Measurements from ENCODE around the gene ELMO1. TPM values are rescaled to one million over a fixed set of nuclear protein-coding genes. Genes with fewer than 3 reads are reported as not detected.

The ELMO1 gene
- total and polyA plus RNA-seq, 2 experiments from 2014 or later: 6.5 to 24.9 TPM

DNA sequence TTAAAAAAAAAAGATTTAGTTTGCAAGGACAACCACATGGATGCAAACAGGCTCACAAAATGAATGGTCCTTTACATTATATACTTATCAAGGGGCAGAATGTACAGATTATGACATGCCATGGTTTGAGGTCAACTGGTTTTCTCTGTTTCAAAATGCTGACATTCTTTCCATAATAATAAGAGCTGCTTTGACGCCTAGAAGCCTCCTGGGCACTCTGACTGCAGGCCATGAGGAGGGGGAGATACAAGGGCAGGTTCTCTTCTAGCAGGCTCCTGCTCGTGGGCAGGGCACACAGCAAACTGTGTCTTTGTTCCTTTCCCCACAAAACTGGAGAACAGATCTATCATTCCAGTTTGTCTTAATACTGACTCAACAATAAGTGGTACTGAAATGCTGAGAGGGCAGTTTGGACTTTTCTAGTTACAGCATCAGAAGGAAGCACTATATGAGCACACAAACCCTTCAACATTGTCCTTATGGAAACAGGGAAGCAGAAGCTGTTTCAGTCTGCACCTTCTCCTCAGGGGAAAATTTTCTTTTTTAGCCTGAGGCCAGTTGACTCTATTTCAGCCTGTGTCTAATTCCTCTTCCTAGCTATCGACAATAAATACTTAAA is 409.4 kb downstream of the ELMO1 start:
- H3K27me3 Mint-ChIP-seq (ENCODE audit: insufficient read depth, low read depth, poor library complexity): no peaks in the 10 kb centered on the region
- peaks cover 3% of the 10 kb centered on the region; the same call in 2 of the 3 replicates for H3K36me3 Mint-ChIP-seq (ENCODE audit: low read depth)
- TF ChIP-seq EZH2 (IDR thresholded peaks at IDR 0.05; ENCODE audit: low read depth, unreplicated experiment) (no peak), JUNB (IDR thresholded peaks at IDR 0.05; ENCODE audit: unreplicated experiment) (no peak), NANOG (IDR thresholded peaks at IDR 0.05; ENCODE audit: borderline replicate concordance) (no peak), ZNF114 (CRISPR knock-in tag; IDR thresholded peaks at IDR 0.05) (no peak), ZNF331 (CRISPR knock-in tag; IDR thresholded peaks at IDR 0.05; ENCODE audit: low read depth) (no peak), CREB1 (CRISPR knock-in tag; IDR thresholded peaks at IDR 0.05; ENCODE audit: low read depth) (no peak), EZH2phosphoT487 (IDR thresholded peaks at IDR 0.05; ENCODE audit: unreplicated experiment) (no peak), POLR2AphosphoS5 (IDR thresholded peaks at IDR 0.05; ENCODE audit: low read depth) (no peak), STAT1 (IDR thresholded peaks at IDR 0.05; ENCODE audit: unreplicated experiment) (no peak)
- TF ChIP-seq, protein P1, sequence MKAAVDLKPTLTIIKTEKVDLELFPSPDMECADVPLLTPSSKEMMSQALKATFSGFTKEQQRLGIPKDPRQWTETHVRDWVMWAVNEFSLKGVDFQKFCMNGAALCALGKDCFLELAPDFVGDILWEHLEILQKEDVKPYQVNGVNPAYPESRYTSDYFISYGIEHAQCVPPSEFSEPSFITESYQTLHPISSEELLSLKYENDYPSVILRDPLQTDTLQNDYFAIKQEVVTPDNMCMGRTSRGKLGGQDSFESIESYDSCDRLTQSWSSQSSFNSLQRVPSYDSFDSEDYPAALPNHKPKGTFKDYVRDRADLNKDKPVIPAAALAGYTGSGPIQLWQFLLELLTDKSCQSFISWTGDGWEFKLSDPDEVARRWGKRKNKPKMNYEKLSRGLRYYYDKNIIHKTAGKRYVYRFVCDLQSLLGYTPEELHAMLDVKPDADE (IDR thresholded peaks at IDR 0.05): no peak
- TF ChIP-seq, protein P2, sequence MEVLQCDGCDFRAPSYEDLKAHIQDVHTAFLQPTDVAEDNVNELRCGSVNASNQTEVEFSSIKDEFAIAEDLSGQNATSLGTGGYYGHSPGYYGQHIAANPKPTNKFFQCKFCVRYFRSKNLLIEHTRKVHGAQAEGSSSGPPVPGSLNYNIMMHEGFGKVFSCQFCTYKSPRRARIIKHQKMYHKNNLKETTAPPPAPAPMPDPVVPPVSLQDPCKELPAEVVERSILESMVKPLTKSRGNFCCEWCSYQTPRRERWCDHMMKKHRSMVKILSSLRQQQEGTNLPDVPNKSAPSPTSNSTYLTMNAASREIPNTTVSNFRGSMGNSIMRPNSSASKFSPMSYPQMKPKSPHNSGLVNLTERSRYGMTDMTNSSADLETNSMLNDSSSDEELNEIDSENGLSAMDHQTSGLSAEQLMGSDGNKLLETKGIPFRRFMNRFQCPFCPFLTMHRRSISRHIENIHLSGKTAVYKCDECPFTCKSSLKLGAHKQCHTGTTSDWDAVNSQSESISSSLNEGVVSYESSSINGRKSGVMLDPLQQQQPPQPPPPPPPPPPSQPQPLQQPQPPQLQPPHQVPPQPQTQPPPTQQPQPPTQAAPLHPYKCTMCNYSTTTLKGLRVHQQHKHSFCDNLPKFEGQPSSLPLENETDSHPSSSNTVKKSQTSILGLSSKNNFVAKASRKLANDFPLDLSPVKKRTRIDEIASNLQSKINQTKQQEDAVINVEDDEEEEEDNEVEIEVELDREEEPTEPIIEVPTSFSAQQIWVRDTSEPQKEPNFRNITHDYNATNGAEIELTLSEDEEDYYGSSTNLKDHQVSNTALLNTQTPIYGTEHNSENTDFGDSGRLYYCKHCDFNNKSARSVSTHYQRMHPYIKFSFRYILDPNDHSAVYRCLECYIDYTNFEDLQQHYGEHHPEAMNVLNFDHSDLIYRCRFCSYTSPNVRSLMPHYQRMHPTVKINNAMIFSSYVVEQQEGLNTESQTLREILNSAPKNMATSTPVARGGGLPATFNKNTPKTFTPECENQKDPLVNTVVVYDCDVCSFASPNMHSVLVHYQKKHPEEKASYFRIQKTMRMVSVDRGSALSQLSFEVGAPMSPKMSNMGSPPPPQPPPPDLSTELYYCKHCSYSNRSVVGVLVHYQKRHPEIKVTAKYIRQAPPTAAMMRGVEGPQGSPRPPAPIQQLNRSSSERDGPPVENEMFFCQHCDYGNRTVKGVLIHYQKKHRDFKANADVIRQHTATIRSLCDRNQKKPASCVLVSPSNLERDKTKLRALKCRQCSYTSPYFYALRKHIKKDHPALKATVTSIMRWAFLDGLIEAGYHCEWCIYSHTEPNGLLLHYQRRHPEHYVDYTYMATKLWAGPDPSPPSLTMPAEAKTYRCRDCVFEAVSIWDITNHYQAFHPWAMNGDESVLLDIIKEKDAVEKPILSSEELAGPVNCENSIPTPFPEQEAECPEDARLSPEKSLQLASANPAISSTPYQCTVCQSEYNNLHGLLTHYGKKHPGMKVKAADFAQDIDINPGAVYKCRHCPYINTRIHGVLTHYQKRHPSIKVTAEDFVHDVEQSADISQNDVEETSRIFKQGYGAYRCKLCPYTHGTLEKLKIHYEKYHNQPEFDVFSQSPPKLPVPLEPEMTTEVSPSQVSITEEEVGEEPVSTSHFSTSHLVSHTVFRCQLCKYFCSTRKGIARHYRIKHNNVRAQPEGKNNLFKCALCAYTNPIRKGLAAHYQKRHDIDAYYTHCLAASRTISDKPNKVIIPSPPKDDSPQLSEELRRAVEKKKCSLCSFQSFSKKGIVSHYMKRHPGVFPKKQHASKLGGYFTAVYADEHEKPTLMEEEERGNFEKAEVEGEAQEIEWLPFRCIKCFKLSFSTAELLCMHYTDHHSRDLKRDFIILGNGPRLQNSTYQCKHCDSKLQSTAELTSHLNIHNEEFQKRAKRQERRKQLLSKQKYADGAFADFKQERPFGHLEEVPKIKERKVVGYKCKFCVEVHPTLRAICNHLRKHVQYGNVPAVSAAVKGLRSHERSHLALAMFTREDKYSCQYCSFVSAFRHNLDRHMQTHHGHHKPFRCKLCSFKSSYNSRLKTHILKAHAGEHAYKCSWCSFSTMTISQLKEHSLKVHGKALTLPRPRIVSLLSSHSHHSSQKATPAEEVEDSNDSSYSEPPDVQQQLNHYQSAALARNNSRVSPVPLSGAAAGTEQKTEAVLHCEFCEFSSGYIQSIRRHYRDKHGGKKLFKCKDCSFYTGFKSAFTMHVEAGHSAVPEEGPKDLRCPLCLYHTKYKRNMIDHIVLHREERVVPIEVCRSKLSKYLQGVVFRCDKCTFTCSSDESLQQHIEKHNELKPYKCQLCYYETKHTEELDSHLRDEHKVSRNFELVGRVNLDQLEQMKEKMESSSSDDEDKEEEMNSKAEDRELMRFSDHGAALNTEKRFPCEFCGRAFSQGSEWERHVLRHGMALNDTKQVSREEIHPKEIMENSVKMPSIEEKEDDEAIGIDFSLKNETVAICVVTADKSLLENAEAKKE (CRISPR knock-in tag; IDR thresholded peaks at IDR 0.05): no peak
- TF ChIP-seq, protein P3, sequence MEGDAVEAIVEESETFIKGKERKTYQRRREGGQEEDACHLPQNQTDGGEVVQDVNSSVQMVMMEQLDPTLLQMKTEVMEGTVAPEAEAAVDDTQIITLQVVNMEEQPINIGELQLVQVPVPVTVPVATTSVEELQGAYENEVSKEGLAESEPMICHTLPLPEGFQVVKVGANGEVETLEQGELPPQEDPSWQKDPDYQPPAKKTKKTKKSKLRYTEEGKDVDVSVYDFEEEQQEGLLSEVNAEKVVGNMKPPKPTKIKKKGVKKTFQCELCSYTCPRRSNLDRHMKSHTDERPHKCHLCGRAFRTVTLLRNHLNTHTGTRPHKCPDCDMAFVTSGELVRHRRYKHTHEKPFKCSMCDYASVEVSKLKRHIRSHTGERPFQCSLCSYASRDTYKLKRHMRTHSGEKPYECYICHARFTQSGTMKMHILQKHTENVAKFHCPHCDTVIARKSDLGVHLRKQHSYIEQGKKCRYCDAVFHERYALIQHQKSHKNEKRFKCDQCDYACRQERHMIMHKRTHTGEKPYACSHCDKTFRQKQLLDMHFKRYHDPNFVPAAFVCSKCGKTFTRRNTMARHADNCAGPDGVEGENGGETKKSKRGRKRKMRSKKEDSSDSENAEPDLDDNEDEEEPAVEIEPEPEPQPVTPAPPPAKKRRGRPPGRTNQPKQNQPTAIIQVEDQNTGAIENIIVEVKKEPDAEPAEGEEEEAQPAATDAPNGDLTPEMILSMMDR (conservative IDR thresholded peaks at IDR 0.05; ENCODE audit: low read depth in 2 of 2): no peak
- no peak overlapping the region for H3K27ac Mint-ChIP-seq
- ATAC-seq (no peak), DNase-seq (ENCODE audit: low spot score) (no peak)
- H3K27ac ChIP-seq (ENCODE audit: low read depth): no peak overlapping the region
- H3K4me3 Mint-ChIP-seq: no peak overlapping the region
- H3K9me2 ChIP-seq (ENCODE audit: insufficient read depth): no peaks in the 10 kb centered on the region
- H3K9me3 Mint-ChIP-seq: peaks cover 7% of the 10 kb centered on the region; the same call in 2 of the 3 replicates
- H3K79me2 ChIP-seq (replicated peaks; ENCODE audit: insufficient read depth): no peaks in the 10 kb centered on the region
- no peaks in the 10 kb centered on the region for H3F3A ChIP-seq (replicated peaks; ENCODE audit: low read depth)
- no peak overlapping the region for H3K4me2 ChIP-seq
- H2AFZ ChIP-seq: no peak overlapping the region
- no peaks in the 10 kb centered on the region for H4K20me1 ChIP-seq (replicated peaks; ENCODE audit: insufficient read depth)
- H3K4me3 ChIP-seq: no peak overlapping the region
- H3K4me1 ChIP-seq (ENCODE audit: insufficient read depth): no peaks in the 10 kb centered on the region
- H3K4me1 Mint-ChIP-seq: no peaks in the 10 kb centered on the region
- no peaks in the 10 kb centered on the region for H3K27me3 ChIP-seq (ENCODE audit: insufficient read depth)
- no peaks in the 10 kb centered on the region for H3K36me3 ChIP-seq (ENCODE audit: insufficient read depth)

Measured in GM23338 (cell line).